ENCODE results near the gene PPL. TPM values are rescaled to one million over a fixed set of nuclear protein-coding genes. Genes with fewer than 3 reads are reported as not detected.
A peak's percentile ranks its signal among the peaks of the same experiment; 100 is the strongest.

PPL gene
- total and polyA plus RNA-seq, 4 experiments from 2014 or later, result 0.39 TPM; not detected in 3

DNA sequence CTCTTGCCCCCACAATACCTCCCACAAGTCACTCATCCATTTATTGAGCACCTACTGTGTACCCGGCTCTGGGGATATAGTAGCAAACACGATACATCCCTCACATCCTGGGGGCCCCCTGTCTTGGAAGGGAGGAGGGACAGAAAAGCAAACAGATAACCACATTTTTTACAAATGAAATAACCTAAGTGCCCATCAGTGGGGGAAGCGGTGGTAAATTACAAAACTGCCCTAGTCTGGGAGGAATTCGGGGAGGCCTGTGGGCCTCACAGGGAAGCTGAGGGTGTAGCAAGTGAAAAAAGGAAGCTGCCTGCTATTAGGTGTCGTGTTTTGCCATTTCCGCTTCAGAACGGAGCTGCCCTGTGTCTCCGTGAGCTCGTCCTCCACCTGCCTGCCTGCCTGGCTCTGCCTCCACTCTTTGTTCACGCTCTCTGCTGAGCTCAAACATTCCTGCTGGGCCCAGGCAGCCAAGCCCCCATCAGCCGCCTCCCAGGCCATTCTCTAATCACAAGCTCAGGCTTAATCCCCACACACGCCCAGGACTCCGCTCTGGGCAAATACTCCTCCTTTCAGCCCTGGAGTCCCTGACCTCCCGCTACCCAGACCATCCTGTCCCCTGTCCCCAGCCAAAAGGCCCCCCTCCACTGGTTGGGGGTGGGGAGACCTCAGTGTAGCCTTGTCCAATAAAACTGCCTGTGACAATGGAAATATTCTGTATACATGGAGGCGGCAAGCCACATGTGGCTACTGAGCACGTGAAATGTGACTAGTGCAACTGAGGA, 11.0 kb upstream of the PPL start:
- no peak for DNase-seq
- no peak overlapping the region for H3K4me3 ChIP-seq (ENCODE audit: low read length in 2 of 2)
- ChIA-PET CTCF (ENCODE audit: partially characterized antibody) (no interaction called here), POLR2A (ENCODE audit: partially characterized antibody) (no interaction called here)
- no peaks in the 10 kb centered on the region for H3K27me3 ChIP-seq (ENCODE audit: insufficient read depth, low read length)
- intact Hi-C loops (cut with micrococcal nuclease), result no loop called here
- Mint-ChIP-seq H3K27me3 (peaks cover 12 to 19% of the 10 kb centered on the region in 2 donors), H3K4me1 (no peaks in the 10 kb centered on the region), H3K36me3 (peaks cover 0 to 4% of the 10 kb centered on the region in 2 donors), H3K4me3 (no peak overlapping the region), H3K27ac (peak overlapping the region in 1 of 7 donors; percentile 11), H3K9me3 (no peaks in the 10 kb centered on the region)
- H3K36me3 ChIP-seq (ENCODE audit: insufficient read depth, low read length), result no peaks in the 10 kb centered on the region
- no peaks in the 10 kb centered on the region for H3K4me1 ChIP-seq (ENCODE audit: insufficient read depth, low read length)
- H3K9me3 ChIP-seq (ENCODE audit: control insufficient read depth in 1 of 2, low read length in 2 of 2), result no peaks in the 10 kb centered on the region
- no peak overlapping the region for H3K27ac ChIP-seq (ENCODE audit: low read depth, low read length)

DNA sequence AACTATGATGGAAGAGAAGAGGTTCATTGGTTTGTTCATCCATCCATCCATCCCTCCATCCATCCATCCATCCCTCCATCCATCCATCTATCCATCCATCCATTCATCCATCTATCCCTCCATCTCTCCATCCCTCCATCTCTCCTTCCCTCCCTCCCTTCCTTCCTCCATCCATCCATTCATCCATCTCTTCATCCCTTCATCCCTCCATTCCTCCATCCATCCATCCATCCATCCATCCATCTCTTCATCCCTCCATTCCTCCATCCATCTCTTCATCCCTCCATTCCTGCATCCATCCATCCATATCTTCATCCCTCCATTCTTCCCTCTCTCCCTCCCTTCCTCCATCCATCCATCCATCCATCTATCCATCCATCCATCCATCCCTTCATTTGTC, 10.0 kb upstream of the PPL start:
- Histone ChIP-seq H3K36me3 (ENCODE audit: insufficient read depth, low read length) (no peaks in the 10 kb centered on the region), H3K4me3 (ENCODE audit: low read length in 2 of 2) (no peak overlapping the region), H3K27ac (ENCODE audit: low read depth, low read length) (no peak overlapping the region), H3K4me1 (ENCODE audit: insufficient read depth, low read length) (no peaks in the 10 kb centered on the region), H3K27me3 (ENCODE audit: insufficient read depth, low read length) (no peaks in the 10 kb centered on the region), H3K9me3 (ENCODE audit: control insufficient read depth in 1 of 2, low read length in 2 of 2) (no peaks in the 10 kb centered on the region)
- Mint-ChIP-seq H3K36me3 (peaks cover 0 to 4% of the 10 kb centered on the region in 2 donors), H3K27ac (no peak overlapping the region), H3K27me3 (peaks cover 12 to 18% of the 10 kb centered on the region in 2 donors), H3K4me3 (no peak overlapping the region), H3K4me1 (no peaks in the 10 kb centered on the region), H3K9me3 (no peaks in the 10 kb centered on the region)
- intact Hi-C loops (cut with micrococcal nuclease), result no loop called here
- ChIA-PET POLR2A (ENCODE audit: partially characterized antibody) (no interaction called here), CTCF (ENCODE audit: partially characterized antibody) (no interaction called here)
- DNase-seq, result no peak

DNA sequence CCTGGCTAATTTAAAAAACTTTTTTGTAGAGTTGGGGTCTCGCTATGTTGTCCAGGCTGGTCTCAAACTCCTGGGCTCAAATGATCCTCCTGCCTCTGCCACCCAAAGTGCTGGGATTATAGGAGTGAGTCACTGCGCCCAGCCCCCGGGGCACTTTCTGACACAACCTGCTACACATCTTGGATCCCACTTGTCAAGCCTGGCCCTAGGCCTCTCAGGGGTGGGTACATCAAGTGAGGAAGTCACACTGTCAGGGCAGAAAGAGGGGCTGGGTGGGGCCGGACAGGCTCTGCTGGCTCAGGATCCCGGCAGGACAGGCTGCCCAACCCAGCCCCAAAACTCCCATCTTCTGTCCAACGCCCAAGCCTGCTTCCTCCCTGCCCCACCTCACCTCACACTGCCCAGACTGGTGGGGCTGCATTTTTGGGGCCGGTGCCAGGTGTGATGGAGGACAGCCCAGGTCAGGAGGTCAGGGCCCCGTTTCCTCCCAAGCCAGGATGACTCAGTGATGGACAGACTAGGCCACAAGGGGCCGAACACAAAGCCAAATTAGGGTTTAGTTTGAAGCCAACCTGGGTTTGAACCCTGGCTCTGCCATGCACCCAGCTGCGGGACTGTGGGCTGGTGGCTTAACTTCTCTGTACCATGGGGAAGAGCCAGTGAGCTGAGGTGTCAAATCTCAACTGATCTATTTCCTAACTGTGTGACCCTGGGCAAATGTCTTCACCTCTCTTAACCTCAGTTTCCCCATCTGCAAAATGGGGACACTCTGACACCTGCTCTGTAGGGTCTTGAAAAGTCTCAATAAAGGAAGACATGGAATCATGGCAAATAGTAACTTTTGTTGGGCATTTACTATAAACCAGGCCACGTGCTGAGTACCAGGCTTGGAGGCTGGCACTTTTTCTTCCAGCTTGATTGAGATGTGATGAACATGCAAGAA, 8.9 kb upstream of the PPL start:
- Histone ChIP-seq H3K4me1 (ENCODE audit: insufficient read depth, low read length) (no peaks in the 10 kb centered on the region), H3K36me3 (ENCODE audit: insufficient read depth, low read length) (no peaks in the 10 kb centered on the region), H3K27ac (ENCODE audit: low read depth, low read length) (no peak overlapping the region), H3K9me3 (ENCODE audit: control insufficient read depth in 1 of 2, low read length in 2 of 2) (no peaks in the 10 kb centered on the region), H3K4me3 (ENCODE audit: low read length in 2 of 2) (no peak overlapping the region), H3K27me3 (ENCODE audit: insufficient read depth, low read length) (no peaks in the 10 kb centered on the region)
- Mint-ChIP-seq H3K4me3 (no peak overlapping the region), H3K27ac (no peak overlapping the region), H3K9me3 (no peaks in the 10 kb centered on the region), H3K4me1 (no peaks in the 10 kb centered on the region), H3K27me3 (peaks cover 12 to 21% of the 10 kb centered on the region in 2 donors), H3K36me3 (peaks cover 0 to 4% of the 10 kb centered on the region in 2 donors)
- POLR2A ChIA-PET (ENCODE audit: partially characterized antibody), result no interaction called here
- no peak for DNase-seq
- CTCF ChIA-PET (ENCODE audit: partially characterized antibody), result no interaction called here
- intact Hi-C loops (cut with micrococcal nuclease), result no loop called here

DNA sequence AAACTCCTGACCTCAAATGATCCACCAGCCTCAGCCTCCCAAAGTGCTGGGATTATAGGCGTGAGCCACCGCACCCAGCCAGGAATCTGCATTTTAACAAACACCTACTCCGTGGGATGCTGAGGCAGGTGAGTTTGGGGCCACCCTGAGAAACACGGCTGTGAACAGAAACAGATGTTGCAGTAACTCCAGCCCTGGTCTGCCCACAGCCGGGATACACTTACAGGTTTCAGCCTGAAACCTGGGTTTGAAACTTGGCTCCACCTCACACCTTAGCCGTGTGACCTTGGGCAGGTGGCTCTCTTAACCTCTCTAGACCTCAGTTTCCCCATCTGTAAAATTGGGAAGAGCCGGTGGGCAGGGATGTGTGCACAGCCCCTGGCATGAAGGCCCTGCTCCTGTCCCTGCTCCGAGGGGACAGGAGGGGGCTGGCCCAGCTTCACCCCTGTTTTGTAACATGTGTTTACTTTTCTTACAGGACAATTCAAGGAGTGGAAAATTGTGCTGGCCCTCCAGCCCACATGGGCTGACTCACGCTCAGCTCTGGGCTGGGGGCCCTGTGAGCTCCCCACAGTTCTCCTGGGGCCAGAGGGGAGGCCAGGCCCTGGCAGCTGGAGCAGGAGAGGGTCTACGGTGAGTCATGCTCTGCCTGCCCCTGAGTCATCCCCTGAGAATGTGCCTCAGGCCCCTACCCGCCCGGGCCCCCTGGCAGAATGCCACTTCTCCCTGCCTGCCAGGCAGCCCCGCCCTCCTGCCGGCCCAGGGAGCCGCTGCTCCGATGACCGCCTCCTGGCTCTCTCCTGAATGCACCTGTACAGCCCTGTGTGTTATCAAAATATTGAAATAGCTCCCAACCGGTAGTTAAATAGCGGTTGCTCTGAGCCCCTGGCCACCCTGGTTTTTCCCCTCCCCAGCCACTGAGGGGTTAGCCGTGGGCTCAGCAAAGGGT, 7.7 kb upstream of the PPL start:
- H3K27me3 Mint-ChIP-seq, result peaks cover 9 to 21% of the 10 kb centered on the region in 2 donors
- H3K4me1 Mint-ChIP-seq, result no peaks in the 10 kb centered on the region
- no peak overlapping the region for H3K27ac Mint-ChIP-seq
- intact Hi-C loops (cut with micrococcal nuclease), result no loop called here
- Histone ChIP-seq H3K27me3 (ENCODE audit: insufficient read depth, low read length) (no peaks in the 10 kb centered on the region), H3K4me3 (ENCODE audit: low read length in 2 of 2) (no peak overlapping the region), H3K9me3 (ENCODE audit: control insufficient read depth in 1 of 2, low read length in 2 of 2) (no peaks in the 10 kb centered on the region), H3K4me1 (ENCODE audit: insufficient read depth, low read length) (no peaks in the 10 kb centered on the region), H3K27ac (ENCODE audit: low read depth, low read length) (no peak overlapping the region), H3K36me3 (ENCODE audit: insufficient read depth, low read length) (no peaks in the 10 kb centered on the region)
- no peak for DNase-seq
- no peak overlapping the region for H3K4me3 Mint-ChIP-seq
- H3K9me3 Mint-ChIP-seq, result no peaks in the 10 kb centered on the region
- peaks cover 0 to 4% of the 10 kb centered on the region in 2 donors for H3K36me3 Mint-ChIP-seq
- ChIA-PET CTCF (ENCODE audit: partially characterized antibody) (no interaction called here), POLR2A (ENCODE audit: partially characterized antibody) (no interaction called here)

DNA sequence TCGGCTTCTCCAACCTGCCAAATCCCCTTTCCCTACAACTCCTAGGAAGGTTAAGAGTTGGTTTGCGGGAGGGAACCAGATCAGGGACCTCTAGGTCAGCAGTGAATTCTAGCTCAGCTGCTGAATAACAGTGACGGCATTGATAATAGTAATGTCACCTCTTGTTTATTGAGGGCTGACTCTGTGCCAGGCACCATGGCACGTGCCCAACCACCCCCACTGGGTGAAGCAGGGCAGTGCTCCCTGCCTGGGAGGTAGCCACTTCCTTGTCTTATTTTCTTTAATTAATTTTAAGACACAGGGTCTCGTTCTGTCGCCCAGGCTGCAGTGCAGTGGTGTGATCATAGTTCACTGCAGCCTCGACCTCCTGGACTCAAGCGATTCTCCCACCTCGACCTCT, 5.5 kb upstream of the PPL start:
- H3K9me3 ChIP-seq (ENCODE audit: control insufficient read depth in 1 of 2, low read length in 2 of 2), result no peaks in the 10 kb centered on the region
- H3K4me3 Mint-ChIP-seq, result no peak overlapping the region
- H3K27ac ChIP-seq (ENCODE audit: low read depth, low read length), result no peak overlapping the region
- H3K27me3 ChIP-seq (ENCODE audit: insufficient read depth, low read length), result no peaks in the 10 kb centered on the region
- H3K27ac Mint-ChIP-seq, result peak overlapping the region in 1 of 7 donors; percentile 36
- H3K4me1 ChIP-seq (ENCODE audit: insufficient read depth, low read length), result no peaks in the 10 kb centered on the region
- H3K27me3 Mint-ChIP-seq, result peaks cover 12 to 18% of the 10 kb centered on the region in 2 donors
- H3K9me3 Mint-ChIP-seq, result no peaks in the 10 kb centered on the region
- ChIA-PET CTCF (ENCODE audit: partially characterized antibody) (no interaction called here), POLR2A (ENCODE audit: partially characterized antibody) (no interaction called here)
- no peaks in the 10 kb centered on the region for H3K36me3 ChIP-seq (ENCODE audit: insufficient read depth, low read length)
- no peak overlapping the region for H3K4me3 ChIP-seq (ENCODE audit: low read length in 2 of 2)
- no peak for DNase-seq
- H3K4me1 Mint-ChIP-seq, result peaks cover 1 to 4% (median 3%) of the 10 kb centered on the region in 4 donors
- peaks cover 0 to 4% of the 10 kb centered on the region in 2 donors for H3K36me3 Mint-ChIP-seq
- intact Hi-C loops (cut with micrococcal nuclease), result no loop called here

DNA sequence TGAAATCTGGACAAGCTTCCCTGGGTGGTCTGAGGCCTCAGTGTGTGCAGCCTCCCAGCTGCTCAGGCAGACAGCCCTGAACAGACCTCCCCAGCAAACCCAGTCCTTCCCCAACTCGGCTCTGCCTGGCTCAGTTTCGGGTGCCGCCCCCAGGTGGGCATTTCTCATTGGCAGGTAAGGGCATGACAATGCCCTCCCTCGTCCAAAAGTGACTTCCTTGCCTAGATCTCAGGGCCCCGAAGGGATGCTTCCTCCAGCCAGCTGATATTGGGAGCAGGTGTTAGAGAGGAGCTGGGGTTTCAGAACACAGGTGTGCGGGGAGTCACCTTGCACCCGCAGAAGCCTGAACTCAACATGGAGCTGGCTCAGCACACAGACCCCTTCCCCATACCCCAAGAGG, 3.8 kb upstream of the PPL start:
- no peaks in the 10 kb centered on the region for H3K9me3 Mint-ChIP-seq
- H3K27me3 Mint-ChIP-seq, result peaks cover 14 to 16% of the 10 kb centered on the region in 2 donors
- no peak overlapping the region for H3K27ac ChIP-seq (ENCODE audit: low read depth, low read length)
- no peaks in the 10 kb centered on the region for H3K27me3 ChIP-seq (ENCODE audit: insufficient read depth, low read length)
- CTCF ChIA-PET (ENCODE audit: partially characterized antibody), result no interaction called here
- intact Hi-C loops (cut with micrococcal nuclease), result no loop called here
- H3K36me3 ChIP-seq (ENCODE audit: insufficient read depth, low read length), result no peaks in the 10 kb centered on the region
- DNase-seq, result no peak
- H3K4me3 Mint-ChIP-seq, result no peak overlapping the region
- H3K4me3 ChIP-seq (ENCODE audit: low read length in 2 of 2), result no peak overlapping the region
- POLR2A ChIA-PET (ENCODE audit: partially characterized antibody), result no interaction called here
- no peaks in the 10 kb centered on the region for H3K36me3 Mint-ChIP-seq
- peaks cover 11% of the 10 kb centered on the region for H3K4me1 ChIP-seq (ENCODE audit: insufficient read depth, low read length)
- H3K27ac Mint-ChIP-seq, result no peak overlapping the region
- H3K9me3 ChIP-seq (ENCODE audit: control insufficient read depth in 1 of 2, low read length in 2 of 2), result no peaks in the 10 kb centered on the region
- peaks cover 1 to 11% (median 7%) of the 10 kb centered on the region in 4 donors for H3K4me1 Mint-ChIP-seq

DNA sequence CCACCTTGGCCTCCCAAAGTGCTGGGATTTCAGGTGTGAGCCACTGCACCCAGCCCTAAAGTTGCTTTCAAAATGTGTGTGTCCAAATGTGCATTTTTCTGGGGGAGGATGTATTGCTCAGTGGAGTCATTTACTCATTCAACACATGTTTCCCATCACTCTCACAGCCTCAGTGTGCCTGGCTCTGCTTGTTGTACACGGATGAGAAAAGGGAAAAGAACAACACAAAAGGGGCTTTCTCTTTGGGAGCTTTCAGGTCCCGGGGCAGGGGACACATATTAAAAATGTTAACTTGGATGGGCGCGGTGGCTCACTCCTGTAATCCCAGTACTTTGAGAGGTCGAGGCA, 1.7 kb upstream of the PPL start:
- Mint-ChIP-seq H3K27ac (no peak overlapping the region), H3K36me3 (no peaks in the 10 kb centered on the region), H3K9me3 (no peaks in the 10 kb centered on the region), H3K4me1 (peaks cover 1 to 11% (median 7%) of the 10 kb centered on the region in 4 donors), H3K27me3 (peaks cover 21 to 22% of the 10 kb centered on the region in 2 donors), H3K4me3 (peak overlapping the region in 1 of 8 donors; percentile 32)
- intact Hi-C loops (cut with micrococcal nuclease), result no loop called here
- ChIA-PET CTCF (ENCODE audit: partially characterized antibody) (no interaction called here), POLR2A (ENCODE audit: partially characterized antibody) (no interaction called here)
- DNase-seq, result no peak
- Histone ChIP-seq H3K36me3 (ENCODE audit: insufficient read depth, low read length) (no peaks in the 10 kb centered on the region), H3K4me1 (ENCODE audit: insufficient read depth, low read length) (peaks cover 13% of the 10 kb centered on the region), H3K4me3 (ENCODE audit: low read length in 2 of 2) (no peak overlapping the region), H3K27me3 (ENCODE audit: insufficient read depth, low read length) (peaks cover 16% of the 10 kb centered on the region), H3K9me3 (ENCODE audit: control insufficient read depth in 1 of 2, low read length in 2 of 2) (no peaks in the 10 kb centered on the region), H3K27ac (ENCODE audit: low read depth, low read length) (no peak overlapping the region)
